Osteocyte (in vitro differentiated cells): Measurements from ENCODE around the gene USP20. TPM values are rescaled to one million over a fixed set of nuclear protein-coding genes. Genes with fewer than 3 reads are reported as not detected.

Source experiments
- DNase-seq: peaks from one replicate; pipeline ENCODE4 v3.0.0; 2021; ENCODE audit warnings: mixed read lengths; ENCODE audit not compliant: unreplicated experiment; ENCODE audit errors: extremely low spot score
- H3K27ac Mint-ChIP-seq: one replicate; pipeline ENCODE4 v1.8.0; 2021; ENCODE audit warnings: mild to moderate bottlenecking, mixed read lengths; ENCODE audit not compliant: unreplicated experiment
- H3K27me3 Mint-ChIP-seq: one replicate; pipeline ENCODE4 v1.8.0; 2021; ENCODE audit warnings: mixed read lengths; ENCODE audit not compliant: unreplicated experiment
- H3K36me3 Mint-ChIP-seq: one replicate; pipeline ENCODE4 v1.8.0; 2021; ENCODE audit warnings: mixed read lengths; ENCODE audit not compliant: unreplicated experiment
- H3K4me1 Mint-ChIP-seq: one replicate; pipeline ENCODE4 v1.8.0; 2021; ENCODE audit warnings: mixed read lengths; ENCODE audit not compliant: unreplicated experiment
- H3K4me3 Mint-ChIP-seq: one replicate; pipeline ENCODE4 v1.8.0; 2021; ENCODE audit warnings: mild to moderate bottlenecking, moderate library complexity, mixed read lengths; ENCODE audit not compliant: unreplicated experiment
- H3K9me3 Mint-ChIP-seq: one replicate; pipeline ENCODE4 v1.8.0; 2021; ENCODE audit warnings: mixed read lengths; ENCODE audit not compliant: unreplicated experiment
- CTCF ChIP-seq: fragments of 200-600 bp; sonication (generic); IDR thresholded peaks from 2 replicates; pipeline ENCODE4 v1.5.0; 2021; ENCODE audit warnings: antibody characterized with exemption, mild to moderate bottlenecking, moderate library complexity
- total RNA-seq: library from RNA; stranded (reverse); gene quantifications from 2 replicates; pipeline ENCODE4 v1.2.1, GENCODE V29; 2021

USP20 gene
- total RNA-seq, 1 donor from 2014 or later: 32.6 TPM

- peaks cover 47% of the 10 kb centered on the region for H3K36me3 Mint-ChIP-seq
- H3K4me3 Mint-ChIP-seq: no peak overlapping the region
- H3K27ac Mint-ChIP-seq: no peak overlapping the region
- H3K4me1 Mint-ChIP-seq: peaks cover 2% of the 10 kb centered on the region
- no peak for DNase-seq
- H3K9me3 Mint-ChIP-seq: no peaks in the 10 kb centered on the region
- TF ChIP-seq CTCF: no peak
- no peaks in the 10 kb centered on the region for H3K27me3 Mint-ChIP-seq
Measured at GRCh38 chr9:129813661-129814060, 21.6 kb upstream of the USP20 start.

- peaks cover 46% of the 10 kb centered on the region for H3K36me3 Mint-ChIP-seq
- no peak for TF ChIP-seq CTCF
- peaks cover 2% of the 10 kb centered on the region for H3K4me1 Mint-ChIP-seq
- H3K27ac Mint-ChIP-seq: no peak overlapping the region
- DNase-seq: no peak
- H3K9me3 Mint-ChIP-seq: no peaks in the 10 kb centered on the region
- H3K27me3 Mint-ChIP-seq: no peaks in the 10 kb centered on the region
- H3K4me3 Mint-ChIP-seq: no peak overlapping the region
Measured at GRCh38 chr9:129814432-129815223, 20.6 kb upstream of the USP20 start.

GRCh38 chr9:129815278-129815677 lies 20.0 kb upstream of the USP20 start:
- no peak for TF ChIP-seq CTCF
- Mint-ChIP-seq H3K36me3 (peaks cover 42% of the 10 kb centered on the region), H3K9me3 (no peaks in the 10 kb centered on the region), H3K4me1 (peaks cover 2% of the 10 kb centered on the region), H3K27ac (no peak overlapping the region), H3K27me3 (no peaks in the 10 kb centered on the region), H3K4me3 (no peak overlapping the region)
- no peak for DNase-seq

GRCh38 chr9:129816501-129817435 lies 18.5 kb upstream of the USP20 start:
- Mint-ChIP-seq H3K4me1 (peaks cover 2% of the 10 kb centered on the region), H3K27me3 (no peaks in the 10 kb centered on the region), H3K27ac (no peak overlapping the region), H3K36me3 (peaks cover 37% of the 10 kb centered on the region), H3K4me3 (no peak overlapping the region), H3K9me3 (no peaks in the 10 kb centered on the region)
- no peak for TF ChIP-seq CTCF
- DNase-seq: no peak
